A549 (cell line): ENCODE measurements around the gene ARHGAP26. TPM values are rescaled to one million over a fixed set of nuclear protein-coding genes. Genes with fewer than 3 reads are reported as not detected.

Source experiments
- ATAC-seq, 2 experiments: fragments of 200-7000 bp in 1 of 2; fragments of >200 bp in 1 of 2; cut with Nextera tagmentation in 1 of 2; cut with Tn5 transposase in 1 of 2; 3 replicates each; pipeline versions ENCODE4 v1.8.0 to v1.9.1; 2018 to 2020; ENCODE audit warnings: mild to moderate bottlenecking in 1 of 2, moderate library complexity in 1 of 2
- CTCF ChIA-PET: fragments of 300-600 bp; sonication (Branson Sonifier 250); formaldehyde crosslinking; extraction: SDS; loops from one replicate; lab custom pipeline; 2021; ENCODE audit warnings: antibody characterized with exemption, inconsistent platforms; lab: Yijun Ruan, JAX
- POLR2A ChIA-PET: fragments of 350-600 bp; formaldehyde crosslinking; extraction: SDS; loops from one replicate; lab custom pipeline; 2021; ENCODE audit warnings: antibody characterized with exemption, inconsistent platforms; lab: Yijun Ruan, JAX
- DNase-seq, 2 experiments: peaks; one replicate each; pipeline versions ENCODE4 v3.0.0 to v3.0.0-alpha.2; 2011 to 2016; ENCODE audit warnings: low read depth in 1 of 2, low spot score in 1 of 2
- FAIRE-seq: peaks from 2 replicates; lab custom pipeline; 2011; peaks lifted over from hg19 to GRCh38; lab: Jason Lieb, UNC
- H3K27ac ChIP-seq, 2 experiments: fragments of >200 bp; sonication (Bioruptor Twin); formaldehyde crosslinking; 3 replicates each; pipeline ENCODE4 v1.5.1; 2016 to 2017
- H3K4me1 ChIP-seq: fragments of >200 bp; sonication (Bioruptor Twin); formaldehyde crosslinking; 3 replicates; pipeline ENCODE4 v1.6.1; 2016
- H3K4me2 ChIP-seq: fragments of >200 bp; sonication (Bioruptor Twin); formaldehyde crosslinking; 3 replicates; pipeline ENCODE4 v1.6.1; 2016
- H3K4me3 ChIP-seq: fragments of >200 bp; sonication (Bioruptor Twin); formaldehyde crosslinking; 3 replicates; pipeline ENCODE4 v1.5.1; 2016
- H3K9me3 ChIP-seq: fragments of >200 bp; sonication (Bioruptor Twin); formaldehyde crosslinking; 3 replicates; pipeline ENCODE4 v1.6.1; 2016
- BHLHE40 ChIP-seq: IDR thresholded peaks from 2 replicates; pipeline ENCODE4 v1.6.1; 2012; ENCODE audit warnings: low read depth, low read length, inconsistent platforms
- CBX8 ChIP-seq: fragments of 200-600 bp; sonication (generic); IDR thresholded peaks from 2 replicates; pipeline ENCODE4 v1.6.1; 2016
- EHMT2 ChIP-seq: fragments of 200-600 bp; sonication (generic); IDR thresholded peaks from 2 replicates; pipeline ENCODE4 v1.6.1; 2016; ENCODE audit warnings: antibody characterized with exemption, low read depth, mild to moderate bottlenecking, moderate library complexity
- EP300 ChIP-seq, 2 experiments: fragments of >200 bp; sonication (Bioruptor Twin); formaldehyde crosslinking; IDR thresholded peaks; 2 replicates in 1 of 2; 3 replicates in 1 of 2; pipeline ENCODE4 v1.6.1; 2016 to 2017
- FOSB ChIP-seq: fragments of 250-450 bp; sonication (Bioruptor Pico); IDR thresholded peaks from 2 replicates; pipeline ENCODE4 v1.5.0; 2020; ENCODE audit warnings: mild to moderate bottlenecking, moderate library complexity
- FOXS1 ChIP-seq: fragments of 250-450 bp; sonication (Bioruptor Pico); IDR thresholded peaks from 2 replicates; pipeline ENCODE4 v1.5.0; 2020; ENCODE audit warnings: mild to moderate bottlenecking, moderate library complexity
- HEYL ChIP-seq: fragments of 250-450 bp; sonication (Bioruptor Pico); IDR thresholded peaks from 2 replicates; pipeline ENCODE4 v1.8.0; 2021; ENCODE audit warnings: mild to moderate bottlenecking, moderate library complexity
- HOXA7 ChIP-seq: fragments of 250-450 bp; sonication (Bioruptor Pico); IDR thresholded peaks from 2 replicates; pipeline ENCODE4 v1.5.0; 2020; ENCODE audit warnings: mild to moderate bottlenecking, moderate library complexity
- JUN ChIP-seq, 2 experiments: fragments of >200 bp; sonication (Bioruptor Twin); formaldehyde crosslinking; IDR thresholded peaks; 2 replicates in 1 of 2; 3 replicates in 1 of 2; pipeline ENCODE4 v1.6.1; 2016 to 2017
- MAFK ChIP-seq: fragments of 450-650 bp; IDR thresholded peaks from 2 replicates; pipeline ENCODE4 v1.6.1; 2014; ENCODE audit not compliant: partially characterized antibody
- MAX ChIP-seq: IDR thresholded peaks from 2 replicates; pipeline ENCODE4 v1.6.1; 2012
- MYC ChIP-seq: IDR thresholded peaks from 2 replicates; pipeline ENCODE4 v1.6.1; 2012; ENCODE audit warnings: mild to moderate bottlenecking, inconsistent platforms, low read length, improper control_type of control experiment, borderline replicate concordance
- NFE2L2 ChIP-seq: fragments of 150-350 bp; conservative IDR thresholded peaks from 2 replicates; pipeline ENCODE4 v1.6.1; 2014; ENCODE audit warnings: low read length
- NPAS2 ChIP-seq: fragments of 250-450 bp; sonication (Bioruptor Pico); IDR thresholded peaks from 2 replicates; pipeline ENCODE4 v1.8.0; 2022; ENCODE audit warnings: mild to moderate bottlenecking, moderate library complexity, borderline replicate concordance
- NR3C1 ChIP-seq: fragments of >200 bp; sonication (Bioruptor Twin); formaldehyde crosslinking; IDR thresholded peaks from 3 replicates; pipeline ENCODE4 v1.6.1; 2017
- POLR2A ChIP-seq: IDR thresholded peaks from 2 replicates; pipeline ENCODE4 v1.6.1; 2012; ENCODE audit warnings: mild to moderate bottlenecking, low read length
- POLR2AphosphoS2 ChIP-seq: conservative IDR thresholded peaks from 2 replicates; pipeline ENCODE4 v1.6.1; 2012; ENCODE audit warnings: low read length, improper control_type of control experiment, inconsistent platforms
- RAD21 ChIP-seq, 2 experiments: fragments of >200 bp in 1 of 2; sonication (Bioruptor Twin) in 1 of 2; formaldehyde crosslinking in 1 of 2; IDR thresholded peaks in 1 of 2; conservative IDR thresholded peaks in 1 of 2; 2 replicates in 1 of 2; 3 replicates in 1 of 2; pipeline ENCODE4 v1.6.1; 2012 to 2018; ENCODE audit warnings: inconsistent platforms in 1 of 2
- TP53 ChIP-seq: fragments of 250-450 bp; sonication (Bioruptor Pico); IDR thresholded peaks from 2 replicates; pipeline ENCODE4 v1.5.0; 2021; ENCODE audit warnings: mild to moderate bottlenecking, moderate library complexity
- ZC3H11A ChIP-seq: fragments of 450-650 bp; IDR thresholded peaks from 2 replicates; pipeline ENCODE4 v1.6.1; 2014; ENCODE audit warnings: antibody characterized with exemption, mild to moderate bottlenecking
- ZNF302 ChIP-seq: fragments of 250-450 bp; sonication (Bioruptor Pico); IDR thresholded peaks from 2 replicates; pipeline ENCODE4 v1.9.0; 2021; ENCODE audit warnings: inconsistent platforms, mild to moderate bottlenecking, moderate library complexity
- WGBS: methylation state at CpG from one replicate; pipeline ENCODE4 v1.1.6; 2017; ENCODE audit errors: missing lambda C conversion rate; 5-methylcytosine and 5-hydroxymethylcytosine counted together
- polyA plus RNA-seq, 4 experiments: library from polyadenylated mRNA; depleted of rRNA in 3 of 4; stranded (reverse); fragments of >200 nt; fragmentation: RNase III in 1 of 4; extraction: RNeasy Plus Mini Kit Qiagen cat#74134 plus additional on column Dnase treatment in 1 of 4; gene quantifications; 2 replicates in 3 of 4; 3 replicates in 1 of 4; pipeline ENCODE4 v1.2.3, GENCODE V29; 2011 to 2017
- TF ChIP-seq, protein P1 (sequence below): fragments of 200-600 bp; sonication (generic); IDR thresholded peaks from 2 replicates; pipeline ENCODE4 v1.6.1; 2016; ENCODE audit warnings: antibody characterized with exemption, mild to moderate bottlenecking, moderate library complexity
- TF ChIP-seq, protein P2 (sequence below): fragments of 250-450 bp; sonication (Bioruptor Pico); IDR thresholded peaks from 2 replicates; pipeline ENCODE4 v1.5.0; 2020; ENCODE audit warnings: low read depth, mild to moderate bottlenecking, moderate library complexity

The ARHGAP26 gene
- polyA plus RNA-seq, 2 of the 4 experiments (the other 2 are of a cell fraction), result 6.6 to 19.1 TPM

GRCh38 chr5:142969186-142969585 is 199.0 kb downstream of the ARHGAP26 start:
- Histone ChIP-seq H3K4me2 (no peak overlapping the region), H3K4me3 (no peak overlapping the region)
- WGBS, result 90% methylated on average over 2 of the region's 2 CpGs
- no peak for DNase-seq
- no peak for FAIRE-seq
- CTCF ChIA-PET, result interaction anchor here (0.6 to 1.3 kb wide), 2 partner anchors 10 to 367 kb away, joined by 3 read pairs; no protein-coding TSS in a partner anchor
- TF ChIP-seq RAD21 (conservative IDR thresholded peaks at IDR 0.05 in 1 of 2, IDR thresholded peaks at IDR 0.05 in 1 of 2) (no peak), JUN (IDR thresholded peaks at IDR 0.05) (no peak), POLR2AphosphoS2 (no peak), FOSB (no peak), CBX8 (no peak), NFE2L2 (no peak), ZC3H11A (no peak), NR3C1 (no peak), POLR2A (no peak), TP53 (CRISPR knock-in tag) (no peak)
- TF ChIP-seq, protein P1, sequence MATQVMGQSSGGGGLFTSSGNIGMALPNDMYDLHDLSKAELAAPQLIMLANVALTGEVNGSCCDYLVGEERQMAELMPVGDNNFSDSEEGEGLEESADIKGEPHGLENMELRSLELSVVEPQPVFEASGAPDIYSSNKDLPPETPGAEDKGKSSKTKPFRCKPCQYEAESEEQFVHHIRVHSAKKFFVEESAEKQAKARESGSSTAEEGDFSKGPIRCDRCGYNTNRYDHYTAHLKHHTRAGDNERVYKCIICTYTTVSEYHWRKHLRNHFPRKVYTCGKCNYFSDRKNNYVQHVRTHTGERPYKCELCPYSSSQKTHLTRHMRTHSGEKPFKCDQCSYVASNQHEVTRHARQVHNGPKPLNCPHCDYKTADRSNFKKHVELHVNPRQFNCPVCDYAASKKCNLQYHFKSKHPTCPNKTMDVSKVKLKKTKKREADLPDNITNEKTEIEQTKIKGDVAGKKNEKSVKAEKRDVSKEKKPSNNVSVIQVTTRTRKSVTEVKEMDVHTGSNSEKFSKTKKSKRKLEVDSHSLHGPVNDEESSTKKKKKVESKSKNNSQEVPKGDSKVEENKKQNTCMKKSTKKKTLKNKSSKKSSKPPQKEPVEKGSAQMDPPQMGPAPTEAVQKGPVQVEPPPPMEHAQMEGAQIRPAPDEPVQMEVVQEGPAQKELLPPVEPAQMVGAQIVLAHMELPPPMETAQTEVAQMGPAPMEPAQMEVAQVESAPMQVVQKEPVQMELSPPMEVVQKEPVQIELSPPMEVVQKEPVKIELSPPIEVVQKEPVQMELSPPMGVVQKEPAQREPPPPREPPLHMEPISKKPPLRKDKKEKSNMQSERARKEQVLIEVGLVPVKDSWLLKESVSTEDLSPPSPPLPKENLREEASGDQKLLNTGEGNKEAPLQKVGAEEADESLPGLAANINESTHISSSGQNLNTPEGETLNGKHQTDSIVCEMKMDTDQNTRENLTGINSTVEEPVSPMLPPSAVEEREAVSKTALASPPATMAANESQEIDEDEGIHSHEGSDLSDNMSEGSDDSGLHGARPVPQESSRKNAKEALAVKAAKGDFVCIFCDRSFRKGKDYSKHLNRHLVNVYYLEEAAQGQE, result no peak
- TF ChIP-seq, all 56 proteins: peak for 0
- H3K9me3 ChIP-seq, result no peaks in the 10 kb centered on the region
- ATAC-seq, result no peak
- H3K4me1 ChIP-seq, result peaks cover 17% of the 10 kb centered on the region
- POLR2A ChIA-PET, result no interaction called here
- no peak overlapping the region for H3K27ac ChIP-seq

GRCh38 chr5:142969624-142970439 is 199.7 kb downstream of the ARHGAP26 start:
- 76% methylated on average over 3 of the region's 3 CpGs for WGBS
- ChIA-PET CTCF (interaction anchor here (0.6 to 1.3 kb wide), 2 partner anchors 9 to 368 kb away, joined by 3 read pairs; no protein-coding TSS in a partner anchor), POLR2A (no interaction called here)
- ATAC-seq (no peak), DNase-seq (no peak), FAIRE-seq (no peak)
- no peaks in the 10 kb centered on the region for H3K9me3 ChIP-seq
- H3K4me1 ChIP-seq, result peaks cover 14% of the 10 kb centered on the region
- H3K27ac ChIP-seq, result no peak overlapping the region
- TF ChIP-seq EP300 (IDR thresholded peaks at IDR 0.05) (no peak), EHMT2 (no peak), BHLHE40 (no peak), TP53 (CRISPR knock-in tag) (no peak), MAX (no peak), MYC (no peak), NPAS2 (CRISPR knock-in tag) (no peak), FOXS1 (CRISPR knock-in tag) (no peak), ZNF302 (no peak), HOXA7 (CRISPR knock-in tag) (no peak), JUN (IDR thresholded peaks at IDR 0.05) (no peak), ZC3H11A (no peak), HEYL (CRISPR knock-in tag) (no peak), RAD21 (conservative IDR thresholded peaks at IDR 0.05 in 1 of 2, IDR thresholded peaks at IDR 0.05 in 1 of 2) (no peak), MAFK (no peak), NR3C1 (no peak)
- TF ChIP-seq, protein P1, result no peak
- TF ChIP-seq, protein P2, sequence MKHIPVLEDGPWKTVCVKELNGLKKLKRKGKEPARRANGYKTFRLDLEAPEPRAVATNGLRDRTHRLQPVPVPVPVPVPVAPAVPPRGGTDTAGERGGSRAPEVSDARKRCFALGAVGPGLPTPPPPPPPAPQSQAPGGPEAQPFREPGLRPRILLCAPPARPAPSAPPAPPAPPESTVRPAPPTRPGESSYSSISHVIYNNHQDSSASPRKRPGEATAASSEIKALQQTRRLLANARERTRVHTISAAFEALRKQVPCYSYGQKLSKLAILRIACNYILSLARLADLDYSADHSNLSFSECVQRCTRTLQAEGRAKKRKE, result no peak
- H3K4me2 ChIP-seq, result no peak overlapping the region
- no peak overlapping the region for H3K4me3 ChIP-seq
